ENCODE data around the gene ZBTB12.

The ZBTB12 gene

DNA sequence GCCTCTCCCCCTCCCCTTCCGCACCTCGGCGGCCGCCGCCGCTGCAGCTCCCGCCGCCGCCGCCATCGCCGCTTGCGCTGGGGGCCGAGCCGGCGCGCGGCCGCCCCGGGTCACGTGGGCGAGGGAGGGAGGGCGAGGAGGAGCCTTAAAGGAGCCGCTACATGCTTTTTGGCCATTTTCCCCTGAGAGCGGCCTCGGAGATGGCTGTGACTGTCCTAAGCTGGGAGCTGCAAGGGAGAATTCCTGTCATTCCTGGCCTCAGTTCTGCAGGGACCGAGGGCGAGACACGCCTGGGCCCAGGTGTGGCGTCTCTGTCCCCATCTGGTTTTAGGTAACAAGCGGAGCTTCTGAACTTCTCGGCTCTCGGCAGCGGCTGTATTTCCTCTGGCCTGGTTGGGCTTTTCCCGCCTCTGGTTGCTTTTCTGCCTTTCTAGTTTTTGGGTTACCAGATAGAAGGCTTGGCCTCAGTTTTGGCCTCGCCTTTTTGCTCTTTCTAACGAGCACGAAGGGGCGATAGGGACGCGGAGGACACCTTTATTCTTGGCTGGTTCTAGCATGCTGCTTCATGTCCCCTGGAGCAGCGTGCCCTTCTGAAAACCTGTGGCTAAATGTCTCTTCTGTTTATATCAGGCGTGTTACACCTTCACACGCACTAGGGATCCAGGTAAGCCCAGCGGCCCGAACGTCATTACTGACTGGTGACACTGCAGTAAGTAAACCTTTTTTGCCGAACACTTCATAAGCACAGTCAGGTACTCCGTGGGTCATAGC lies 4.1 kb downstream of the ZBTB12 start, which contains the start of gene EHMT2:
EHMT2 (minus strand) TSS at position 87 of the 771 bp plus-strand sequence; CDS start at position 66, 21 bp downstream.
- DNase-seq (ENCODE audit: low read depth), result no peak
- TF ChIP-seq, protein P1, sequence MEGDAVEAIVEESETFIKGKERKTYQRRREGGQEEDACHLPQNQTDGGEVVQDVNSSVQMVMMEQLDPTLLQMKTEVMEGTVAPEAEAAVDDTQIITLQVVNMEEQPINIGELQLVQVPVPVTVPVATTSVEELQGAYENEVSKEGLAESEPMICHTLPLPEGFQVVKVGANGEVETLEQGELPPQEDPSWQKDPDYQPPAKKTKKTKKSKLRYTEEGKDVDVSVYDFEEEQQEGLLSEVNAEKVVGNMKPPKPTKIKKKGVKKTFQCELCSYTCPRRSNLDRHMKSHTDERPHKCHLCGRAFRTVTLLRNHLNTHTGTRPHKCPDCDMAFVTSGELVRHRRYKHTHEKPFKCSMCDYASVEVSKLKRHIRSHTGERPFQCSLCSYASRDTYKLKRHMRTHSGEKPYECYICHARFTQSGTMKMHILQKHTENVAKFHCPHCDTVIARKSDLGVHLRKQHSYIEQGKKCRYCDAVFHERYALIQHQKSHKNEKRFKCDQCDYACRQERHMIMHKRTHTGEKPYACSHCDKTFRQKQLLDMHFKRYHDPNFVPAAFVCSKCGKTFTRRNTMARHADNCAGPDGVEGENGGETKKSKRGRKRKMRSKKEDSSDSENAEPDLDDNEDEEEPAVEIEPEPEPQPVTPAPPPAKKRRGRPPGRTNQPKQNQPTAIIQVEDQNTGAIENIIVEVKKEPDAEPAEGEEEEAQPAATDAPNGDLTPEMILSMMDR (IDR thresholded peaks at IDR 0.05; ENCODE audit: low read depth, low read length, missing control alignments), result peak; percentile 2
- H3K4me3 ChIP-seq (ENCODE audit: low read depth, low read length), result peak within 1 kb of the TSS; percentile 94

DNA sequence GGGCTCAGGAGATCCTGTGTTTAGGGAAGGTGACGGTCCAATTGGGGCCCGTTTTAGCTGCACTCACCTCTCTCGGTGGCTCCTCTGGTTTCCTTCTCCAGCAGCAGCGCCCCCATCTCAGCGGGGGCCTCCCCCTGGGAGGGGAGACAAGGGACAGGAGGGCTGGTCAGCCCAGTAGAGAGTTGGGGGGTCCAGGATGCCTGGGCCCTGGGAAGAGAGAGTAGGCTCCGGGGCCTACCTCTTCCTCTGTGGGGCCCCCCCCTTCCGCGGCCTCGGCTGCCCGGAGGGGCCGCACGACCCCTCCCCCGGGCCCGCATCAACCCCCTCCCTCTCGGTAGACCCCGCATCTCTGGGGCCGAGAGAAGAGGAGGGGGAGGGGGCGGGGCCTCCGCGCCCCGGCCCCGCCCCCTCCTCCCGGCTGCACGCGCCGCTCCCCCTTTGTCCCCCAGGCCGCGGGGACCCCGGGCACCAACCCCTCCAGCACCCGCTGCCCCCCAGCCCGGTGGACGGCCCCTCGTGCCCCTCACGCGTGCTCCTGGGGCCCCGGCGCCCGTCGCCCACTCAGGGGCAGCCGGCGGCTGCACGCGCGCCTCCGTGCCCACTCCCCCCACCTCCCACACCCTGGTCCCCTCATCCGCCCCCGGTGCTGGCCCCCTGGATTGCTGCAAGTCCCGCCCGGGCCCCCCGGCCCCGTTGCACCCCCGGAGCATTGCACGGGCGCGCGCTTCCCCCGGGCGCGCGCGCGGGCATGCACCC lies 4.9 kb downstream of the ZBTB12 start:
- peak overlapping the region; percentile 94 for H3K4me3 ChIP-seq (ENCODE audit: low read depth, low read length)
- TF ChIP-seq, protein P1 (IDR thresholded peaks at IDR 0.05; ENCODE audit: low read depth, low read length, missing control alignments), result no peak
- DNase-seq (ENCODE audit: low read depth), result no peak

GRCh38 chr6:31896493-31896855 lies 5.4 kb downstream of the ZBTB12 start:
- peak overlapping the region; percentile 94 for H3K4me3 ChIP-seq (ENCODE audit: low read depth, low read length)
- no peak for DNase-seq (ENCODE audit: low read depth)
- TF ChIP-seq, protein P1 (IDR thresholded peaks at IDR 0.05; ENCODE audit: low read depth, low read length, missing control alignments), result no peak

- no peak overlapping the region for H3K4me3 ChIP-seq (ENCODE audit: low read depth, low read length)
- no peak for DNase-seq (ENCODE audit: low read depth)
- TF ChIP-seq, protein P1 (IDR thresholded peaks at IDR 0.05; ENCODE audit: low read depth, low read length, missing control alignments), result no peak
Observed at GRCh38 chr6:31892821-31893220, 9.1 kb downstream of the ZBTB12 start.

- TF ChIP-seq, protein P1 (IDR thresholded peaks at IDR 0.05; ENCODE audit: low read depth, low read length, missing control alignments), result no peak
- no peak overlapping the region for H3K4me3 ChIP-seq (ENCODE audit: low read depth, low read length)
- DNase-seq (ENCODE audit: low read depth), result no peak
Observed at GRCh38 chr6:31889331-31889972, 12.4 kb downstream of the ZBTB12 start.

DNA sequence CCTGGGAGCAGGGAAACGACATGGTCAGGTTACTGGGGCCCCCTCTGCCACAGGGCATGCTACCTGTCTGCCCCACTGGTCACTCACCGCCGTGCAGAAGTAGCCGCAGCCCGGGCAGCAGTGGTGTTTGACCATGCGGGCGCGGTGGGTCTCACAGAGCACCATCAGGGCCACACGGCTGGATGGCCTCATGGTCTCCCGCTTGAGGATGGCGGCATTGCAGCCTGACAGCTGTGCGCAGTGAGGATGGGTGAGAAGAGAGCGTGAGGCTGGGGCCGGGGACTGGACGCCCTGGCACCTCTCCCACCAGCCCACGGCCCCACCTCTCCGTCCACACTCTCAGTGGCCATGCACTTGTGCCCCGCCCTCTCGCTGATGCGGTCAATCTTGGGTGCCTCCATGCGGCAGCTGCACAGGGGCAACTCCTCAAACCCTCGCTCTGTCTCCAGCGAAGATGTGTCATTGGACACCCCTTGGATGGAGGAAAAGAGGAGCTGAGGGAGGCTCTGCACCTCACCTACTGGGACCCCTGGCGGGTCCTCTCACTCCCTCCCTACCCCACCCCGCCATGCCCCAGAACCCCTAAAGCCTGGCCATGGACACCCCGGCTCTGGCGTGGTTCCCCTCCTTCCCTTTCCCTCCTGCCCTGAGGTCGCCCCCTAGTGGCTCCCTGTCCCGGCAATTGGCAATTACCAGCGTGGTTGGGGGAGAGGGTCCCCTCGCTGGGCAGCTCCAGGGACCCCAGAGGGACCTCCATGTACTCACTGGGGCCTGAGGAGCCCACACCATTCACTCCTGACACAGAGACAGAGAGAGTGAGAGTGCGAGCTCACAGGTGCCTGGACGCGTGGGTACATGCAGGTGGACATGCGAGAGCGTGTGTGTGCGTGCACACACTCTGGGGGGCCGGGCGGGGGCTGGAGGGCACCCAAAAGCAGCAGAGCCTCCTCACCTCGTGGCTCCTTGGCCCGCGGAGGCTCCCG lies 13.3 kb downstream of the ZBTB12 start:
- H3K4me3 ChIP-seq (ENCODE audit: low read depth, low read length), result no peak overlapping the region
- no peak for DNase-seq (ENCODE audit: low read depth)
- TF ChIP-seq, protein P1 (IDR thresholded peaks at IDR 0.05; ENCODE audit: low read depth, low read length, missing control alignments), result peak; percentile 79
